ENCODE data around the gene PTGDR2.

PTGDR2 gene

GRCh38 chr11:60801194-60801593, 54.6 kb downstream of the PTGDR2 start:
- no peak for DNase-seq
